ENCODE results near the gene CROCC2. TPM values are rescaled to one million over a fixed set of nuclear protein-coding genes. Genes with fewer than 3 reads are reported as not detected.

Gene CROCC2
- total and polyA plus RNA-seq, 9 donors: 0.04 to 0.50 (median 0.21) TPM; not detected in 1

DNA sequence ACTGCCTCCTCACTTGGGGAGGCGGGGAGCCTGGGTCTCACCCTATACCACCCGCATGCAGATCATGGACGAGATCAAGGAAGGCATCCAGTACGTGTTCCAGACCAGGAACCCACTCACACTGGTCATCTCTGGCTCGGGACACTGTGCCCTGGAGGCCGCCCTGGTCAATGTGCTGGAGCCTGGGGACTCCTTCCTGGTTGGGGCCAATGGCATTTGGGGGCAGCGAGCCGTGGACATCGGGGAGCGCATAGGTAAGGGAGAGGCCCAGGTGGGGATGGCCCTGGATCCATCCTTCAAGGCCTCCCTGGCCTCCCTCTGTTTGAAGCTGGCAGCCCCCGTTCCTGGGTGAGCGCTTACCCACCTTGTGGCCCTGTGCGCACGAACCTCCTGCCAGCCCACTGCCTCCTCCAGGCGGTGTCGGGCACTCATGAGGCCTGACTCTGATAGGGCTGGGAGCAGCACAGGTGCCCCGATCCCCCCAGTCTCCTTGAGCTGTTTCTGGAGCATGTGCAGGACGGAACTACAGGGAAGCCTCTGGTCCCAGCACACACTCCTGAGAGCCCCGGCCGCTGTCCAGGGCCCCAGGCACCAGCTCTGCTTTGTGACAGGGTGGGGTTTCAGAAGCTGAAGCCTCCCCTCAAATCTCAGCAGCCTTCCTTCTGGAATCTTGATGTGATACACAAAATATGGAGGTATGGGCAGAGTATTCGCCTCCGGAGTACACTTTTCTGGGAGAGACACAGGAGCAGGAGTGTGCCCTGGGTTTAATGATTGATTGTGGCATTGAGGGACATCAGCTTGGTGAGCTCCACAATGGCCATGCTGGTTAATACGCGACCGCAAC lies 36.8 kb upstream of the CROCC2 start:
- Histone ChIP-seq H3K36me3 (ENCODE audit: control insufficient read depth, insufficient read depth, low read length) (no peaks in the 10 kb centered on the region), H3K4me1 (ENCODE audit: control insufficient read depth, insufficient read depth, low read length) (no peaks in the 10 kb centered on the region), H3K9me3 (replicated peaks; ENCODE audit: control insufficient read depth, low read depth, low read length) (no peaks in the 10 kb centered on the region), H3K27ac (ENCODE audit: low read length) (no peak overlapping the region), H3K4me3 (ENCODE audit: low read length) (no peak overlapping the region), H3K27me3 (ENCODE audit: control insufficient read depth, insufficient read depth, low read length) (no peaks in the 10 kb centered on the region)
- DNase-seq: no peak
- WGBS (ENCODE audit: insufficient coverage): 91% methylated on average over 22 of the region's 25 CpGs

DNA sequence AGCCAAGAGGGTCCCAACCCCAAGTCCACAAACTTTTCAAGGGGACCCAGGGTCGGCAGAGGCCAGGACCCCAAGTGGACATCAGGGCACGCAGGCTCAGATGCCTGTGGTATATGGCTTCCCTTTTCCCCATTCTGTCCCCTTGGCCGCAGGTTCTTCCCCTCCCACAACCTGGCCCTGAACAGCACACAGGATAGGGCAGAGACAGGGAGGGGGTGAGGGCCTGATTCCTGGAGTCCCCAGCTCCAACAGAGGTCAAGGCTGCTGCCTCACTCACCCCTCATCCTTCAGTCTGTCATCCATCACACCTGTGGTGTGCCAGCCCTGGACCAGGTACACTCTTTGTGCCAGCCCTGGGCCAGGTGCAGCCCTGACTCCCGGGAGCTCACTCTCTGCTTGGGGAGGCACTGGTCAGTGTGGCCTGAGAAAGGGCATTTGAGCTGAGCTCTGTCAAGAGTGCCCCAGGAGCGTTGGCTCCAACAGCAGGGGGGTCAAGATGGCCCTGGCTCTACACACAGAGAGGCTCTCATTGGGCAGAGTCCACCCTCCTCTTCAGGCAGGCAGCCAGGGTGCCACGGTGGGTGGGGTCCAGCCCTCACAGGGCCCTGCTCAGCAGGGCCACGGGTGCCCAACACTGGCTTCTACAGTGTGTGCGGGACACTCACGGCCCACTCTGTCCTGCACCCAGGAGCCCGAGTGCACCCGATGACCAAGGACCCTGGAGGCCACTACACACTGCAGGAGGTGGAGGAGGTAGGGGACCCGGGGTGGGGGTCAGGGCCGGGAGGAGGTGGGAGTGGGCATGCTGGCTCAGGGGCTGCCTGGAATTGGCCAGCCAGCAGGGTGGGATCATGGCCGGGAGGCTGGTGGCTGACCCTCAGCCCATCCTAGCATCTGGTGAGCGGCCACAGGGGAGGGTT lies 35.9 kb upstream of the CROCC2 start:
- Histone ChIP-seq H3K9me3 (replicated peaks; ENCODE audit: control insufficient read depth, low read depth, low read length) (no peaks in the 10 kb centered on the region), H3K27me3 (ENCODE audit: control insufficient read depth, insufficient read depth, low read length) (no peaks in the 10 kb centered on the region), H3K4me1 (ENCODE audit: control insufficient read depth, insufficient read depth, low read length) (peaks cover 5% of the 10 kb centered on the region), H3K27ac (ENCODE audit: low read length) (no peak overlapping the region), H3K36me3 (ENCODE audit: control insufficient read depth, insufficient read depth, low read length) (no peaks in the 10 kb centered on the region), H3K4me3 (ENCODE audit: low read length) (no peak overlapping the region)
- DNase-seq: no peak
- WGBS (ENCODE audit: insufficient coverage): 78% methylated on average over 12 of the region's 15 CpGs

DNA sequence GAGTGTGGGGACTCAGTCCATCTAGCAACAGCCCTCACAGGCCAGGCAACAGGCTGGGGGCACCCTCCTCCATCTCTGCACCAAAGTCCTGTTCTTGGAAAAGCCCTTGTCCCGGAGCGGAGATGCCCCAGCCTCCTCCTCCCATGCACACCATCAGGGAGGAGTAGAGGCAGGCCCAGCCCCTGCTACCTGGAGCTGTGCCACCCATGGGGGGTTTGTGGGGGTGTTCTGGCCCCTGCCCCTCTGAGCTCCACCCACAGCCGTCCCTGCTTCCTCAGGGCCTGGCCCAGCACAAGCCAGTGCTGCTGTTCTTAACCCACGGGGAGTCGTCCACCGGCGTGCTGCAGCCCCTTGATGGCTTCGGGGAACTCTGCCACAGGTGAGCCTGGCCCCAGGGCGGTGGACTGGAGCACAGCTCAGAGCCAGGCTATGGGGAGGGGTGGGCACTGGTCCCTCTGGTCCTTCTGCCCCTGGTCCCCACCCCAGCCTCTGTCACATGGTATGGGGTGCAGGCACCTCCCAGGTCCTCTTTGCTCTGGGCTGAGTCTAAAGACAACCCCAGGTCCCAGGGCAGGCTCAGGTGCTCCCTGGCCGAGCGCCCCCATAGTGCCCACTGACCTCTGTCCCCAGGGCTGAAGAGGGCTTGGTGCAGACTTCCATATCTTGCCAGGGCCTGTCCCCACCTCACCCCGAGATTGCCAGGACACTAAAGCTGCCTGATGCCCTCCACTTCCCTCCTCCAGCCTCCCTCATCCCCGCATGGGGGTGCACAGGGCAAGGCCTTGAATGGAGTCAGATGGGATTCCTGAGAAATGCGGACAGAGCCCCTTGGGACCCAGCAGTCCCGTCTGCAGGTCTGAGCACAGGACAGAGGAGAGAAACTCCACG lies 34.8 kb upstream of the CROCC2 start:
- Histone ChIP-seq H3K27me3 (ENCODE audit: control insufficient read depth, insufficient read depth, low read length) (no peaks in the 10 kb centered on the region), H3K9me3 (replicated peaks; ENCODE audit: control insufficient read depth, low read depth, low read length) (no peaks in the 10 kb centered on the region), H3K27ac (ENCODE audit: low read length) (no peak overlapping the region), H3K4me1 (ENCODE audit: control insufficient read depth, insufficient read depth, low read length) (peaks cover 5% of the 10 kb centered on the region), H3K36me3 (ENCODE audit: control insufficient read depth, insufficient read depth, low read length) (no peaks in the 10 kb centered on the region), H3K4me3 (ENCODE audit: low read length) (no peak overlapping the region)
- WGBS (ENCODE audit: insufficient coverage): 69% methylated on average over 9 of the region's 16 CpGs
- no peak for DNase-seq

DNA sequence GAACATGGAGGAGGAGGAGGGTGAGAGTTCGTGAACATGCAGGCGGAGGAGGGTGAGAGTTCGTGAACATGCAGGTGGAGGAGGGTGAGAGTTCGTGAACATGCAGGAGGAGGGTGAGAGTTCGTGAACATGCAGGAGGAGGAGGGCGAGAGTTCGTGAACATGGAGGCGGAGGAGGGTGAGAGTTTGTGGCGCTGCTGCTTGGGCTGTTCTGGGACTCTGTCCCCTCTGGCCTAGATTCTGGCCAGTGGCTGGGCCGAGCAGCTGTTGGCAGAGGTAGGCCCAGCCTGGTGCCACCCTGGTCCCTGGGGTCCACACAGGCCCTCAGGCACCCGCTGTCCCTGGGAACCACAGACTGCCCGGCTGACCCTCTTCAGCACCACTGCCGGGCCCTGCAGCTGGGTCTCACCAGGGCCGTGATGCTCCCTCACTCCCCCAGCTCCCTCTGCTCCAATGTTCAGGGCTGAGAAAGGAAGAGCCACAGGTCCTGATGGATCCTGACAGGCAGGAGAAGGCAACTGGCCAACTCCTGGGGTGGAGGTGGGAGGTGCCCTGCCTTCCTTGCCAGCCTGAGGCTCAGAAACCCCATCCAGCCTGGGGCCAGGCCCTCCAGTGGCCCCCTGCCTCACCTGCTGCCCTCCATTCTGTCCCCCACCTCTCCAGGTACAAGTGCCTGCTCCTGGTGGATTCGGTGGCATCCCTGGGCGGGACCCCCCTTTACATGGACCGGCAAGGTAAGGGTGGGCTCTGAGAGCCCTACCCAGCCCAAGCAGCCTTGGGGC lies 33.6 kb upstream of the CROCC2 start:
- peaks cover 5% of the 10 kb centered on the region for H3K4me1 ChIP-seq (ENCODE audit: control insufficient read depth, insufficient read depth, low read length)
- no peak for DNase-seq
- H3K9me3 ChIP-seq (replicated peaks; ENCODE audit: control insufficient read depth, low read depth, low read length): no peaks in the 10 kb centered on the region
- H3K27me3 ChIP-seq (ENCODE audit: control insufficient read depth, insufficient read depth, low read length): no peaks in the 10 kb centered on the region
- no peak overlapping the region for H3K4me3 ChIP-seq (ENCODE audit: low read length)
- H3K36me3 ChIP-seq (ENCODE audit: control insufficient read depth, insufficient read depth, low read length): no peaks in the 10 kb centered on the region
- 81% methylated on average over 17 of the region's 17 CpGs for WGBS (ENCODE audit: insufficient coverage)
- H3K27ac ChIP-seq (ENCODE audit: low read length): no peak overlapping the region

DNA sequence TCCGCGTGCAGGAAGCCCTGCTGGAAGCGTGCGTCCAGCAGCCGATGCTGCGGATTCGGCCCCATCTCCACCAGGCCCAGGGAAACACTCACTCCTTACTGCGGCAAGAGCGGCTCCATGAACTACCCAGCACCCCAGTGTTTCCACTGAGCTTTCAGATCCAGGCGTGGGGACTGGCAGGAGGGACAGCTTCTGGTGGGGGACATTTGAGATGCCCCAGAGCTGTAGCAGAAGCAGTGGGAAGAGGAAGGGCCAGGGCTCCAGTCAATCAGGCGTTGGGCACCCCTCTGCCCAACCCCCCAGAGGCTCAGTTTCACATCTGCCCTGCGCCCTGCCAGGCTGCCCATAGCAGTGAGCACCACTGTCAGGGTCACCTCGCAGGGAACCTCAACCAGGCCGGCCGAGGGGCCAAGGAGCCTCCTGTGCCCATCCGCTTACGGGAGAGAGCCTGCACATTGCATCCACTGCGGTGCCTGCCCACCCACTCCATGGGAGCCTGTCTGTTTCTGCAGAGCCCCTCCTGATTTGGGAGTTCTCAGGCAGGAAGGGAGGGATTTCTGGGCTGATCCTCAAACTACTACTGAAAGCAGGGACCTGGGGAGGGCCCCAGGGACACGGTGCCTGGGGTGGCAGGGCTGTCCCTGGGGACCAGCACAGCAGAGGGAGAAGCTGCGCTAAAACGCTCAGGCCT lies 32.9 kb upstream of the CROCC2 start:
- no peak for DNase-seq
- 76% methylated on average over 17 of the region's 21 CpGs for WGBS (ENCODE audit: insufficient coverage)

DNA sequence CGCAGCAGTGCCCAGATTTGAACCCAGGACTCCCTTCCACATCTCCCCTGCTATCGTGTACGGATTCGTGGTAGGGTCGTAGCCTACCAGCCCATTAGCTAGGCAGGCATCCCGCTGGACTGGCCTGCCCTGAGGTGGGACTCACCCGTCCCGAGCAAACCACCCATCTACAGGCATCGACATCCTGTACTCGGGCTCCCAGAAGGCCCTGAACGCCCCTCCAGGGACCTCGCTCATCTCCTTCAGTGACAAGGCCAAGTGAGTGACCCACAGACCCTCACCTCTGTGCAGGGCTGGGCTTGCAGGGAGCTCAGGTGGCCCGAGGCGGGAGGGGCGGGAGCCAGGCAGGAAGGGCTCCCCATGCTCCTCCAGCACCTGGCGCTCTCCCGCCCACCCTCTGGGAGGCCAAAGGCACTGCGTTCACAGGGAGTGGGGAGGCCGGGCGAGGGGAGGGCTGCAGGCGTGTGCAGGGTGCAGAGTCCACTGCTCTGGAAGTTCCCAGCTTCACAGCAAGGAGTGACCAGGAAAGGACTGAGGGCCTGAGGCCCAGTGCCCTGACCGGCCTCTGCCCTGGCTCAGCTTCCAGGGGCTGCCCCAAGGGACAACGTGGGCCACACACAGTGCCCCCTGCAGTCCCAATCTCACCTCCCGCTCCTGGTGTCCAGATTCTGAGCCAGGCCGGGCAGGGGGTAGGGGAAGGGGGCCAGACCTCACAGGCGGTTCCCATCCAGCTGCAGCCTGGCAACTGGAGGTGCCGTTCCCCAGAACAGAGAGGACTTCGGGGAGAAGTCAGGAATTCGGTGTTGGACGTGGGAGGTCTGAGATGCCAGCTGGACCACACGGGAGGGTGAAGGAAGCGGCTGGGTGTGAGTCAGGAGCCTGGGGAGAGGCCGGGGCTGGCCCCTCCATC lies 32.1 kb upstream of the CROCC2 start:
- Histone ChIP-seq H3K27me3 (ENCODE audit: control insufficient read depth, insufficient read depth, low read length) (no peaks in the 10 kb centered on the region), H3K36me3 (ENCODE audit: control insufficient read depth, insufficient read depth, low read length) (no peaks in the 10 kb centered on the region), H3K9me3 (replicated peaks; ENCODE audit: control insufficient read depth, low read depth, low read length) (no peaks in the 10 kb centered on the region), H3K4me3 (ENCODE audit: low read length) (no peak overlapping the region), H3K4me1 (ENCODE audit: control insufficient read depth, insufficient read depth, low read length) (peaks cover 5% of the 10 kb centered on the region), H3K27ac (ENCODE audit: low read length) (no peak overlapping the region)
- WGBS (ENCODE audit: insufficient coverage): 59% methylated on average over 28 of the region's 33 CpGs
- no peak for DNase-seq

More for the DNA sequence above, 32.9 kb upstream of the CROCC2 start:
- H3K9me3 ChIP-seq (replicated peaks; ENCODE audit: control insufficient read depth, low read depth, low read length): no peaks in the 10 kb centered on the region
- no peak overlapping the region for H3K4me3 ChIP-seq (ENCODE audit: low read length)
- no peaks in the 10 kb centered on the region for H3K27me3 ChIP-seq (ENCODE audit: control insufficient read depth, insufficient read depth, low read length)
- H3K36me3 ChIP-seq (ENCODE audit: control insufficient read depth, insufficient read depth, low read length): no peaks in the 10 kb centered on the region
- H3K27ac ChIP-seq (ENCODE audit: low read length): no peak overlapping the region
- peaks cover 5% of the 10 kb centered on the region for H3K4me1 ChIP-seq (ENCODE audit: control insufficient read depth, insufficient read depth, low read length)

DNA sequence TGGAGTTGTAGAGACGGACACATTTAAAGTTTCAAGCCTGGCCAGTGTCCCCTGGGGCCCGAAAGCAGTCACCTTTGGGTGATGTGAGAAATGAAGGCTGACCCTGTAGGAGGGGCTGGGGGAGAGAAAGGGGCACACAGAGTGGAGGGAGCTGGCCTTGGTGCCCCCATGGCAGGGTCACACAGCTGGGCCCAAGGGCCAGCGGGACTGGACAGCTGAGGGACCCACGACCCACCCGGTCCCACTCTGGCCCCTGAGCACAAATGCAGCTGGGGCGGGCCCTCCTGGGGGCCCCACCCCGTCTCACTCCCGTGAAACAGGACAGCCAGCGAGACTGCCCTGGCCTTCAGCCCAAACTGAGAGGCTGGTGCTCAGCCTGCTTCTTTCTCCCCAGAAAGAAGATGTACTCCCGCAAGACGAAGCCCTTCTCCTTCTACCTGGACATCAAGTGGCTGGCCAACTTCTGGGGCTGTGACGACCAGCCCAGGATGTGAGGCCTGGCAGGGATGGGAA lies 31.4 kb upstream of the CROCC2 start:
- Histone ChIP-seq H3K4me3 (ENCODE audit: low read length) (no peak overlapping the region), H3K27ac (ENCODE audit: low read length) (no peak overlapping the region), H3K27me3 (ENCODE audit: control insufficient read depth, insufficient read depth, low read length) (no peaks in the 10 kb centered on the region), H3K36me3 (ENCODE audit: control insufficient read depth, insufficient read depth, low read length) (no peaks in the 10 kb centered on the region), H3K4me1 (ENCODE audit: control insufficient read depth, insufficient read depth, low read length) (peaks cover 5% of the 10 kb centered on the region), H3K9me3 (replicated peaks; ENCODE audit: control insufficient read depth, low read depth, low read length) (no peaks in the 10 kb centered on the region)
- DNase-seq: no peak
- WGBS (ENCODE audit: insufficient coverage): 59% methylated on average over 9 of the region's 12 CpGs

DNA sequence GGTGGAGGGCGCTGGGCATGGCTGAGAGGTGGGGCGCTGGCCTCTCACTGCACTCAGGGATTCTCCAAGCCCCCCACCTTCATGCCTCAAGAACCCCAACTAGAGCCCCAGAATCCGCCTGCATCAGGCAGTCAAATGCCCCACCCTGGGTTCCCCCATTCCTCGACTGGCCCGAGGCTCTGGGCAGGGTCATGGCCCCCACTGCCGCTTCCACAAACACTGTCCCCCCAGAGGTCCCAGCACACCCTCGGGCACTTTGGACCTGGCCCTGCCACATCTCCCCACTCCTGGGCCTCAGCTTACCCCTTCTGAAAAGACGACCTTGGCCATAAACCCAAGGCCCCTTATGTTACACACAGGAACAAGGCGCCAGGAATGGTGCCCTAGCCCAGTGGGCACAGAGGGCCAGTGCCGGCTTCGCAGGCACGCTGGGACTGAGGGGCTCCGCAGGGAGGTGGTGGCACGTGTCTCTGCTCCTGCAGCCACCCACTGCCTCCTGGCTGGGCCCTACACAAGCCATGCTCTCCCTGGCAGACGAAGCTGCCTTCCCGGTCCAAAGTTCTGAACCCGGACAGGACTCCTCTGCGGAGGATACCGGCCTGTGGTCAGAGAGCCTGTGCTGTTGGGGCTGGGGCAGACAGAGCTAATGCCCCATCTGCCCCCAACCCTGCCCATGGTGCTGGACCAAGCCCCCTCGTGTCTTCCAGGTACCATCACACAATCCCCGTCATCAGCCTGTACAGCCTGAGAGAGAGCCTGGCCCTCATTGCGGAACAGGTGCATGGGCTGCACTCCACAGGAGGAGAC lies 30.7 kb upstream of the CROCC2 start:
- H3K4me3 ChIP-seq (ENCODE audit: low read length): no peak overlapping the region
- no peaks in the 10 kb centered on the region for H3K9me3 ChIP-seq (replicated peaks; ENCODE audit: control insufficient read depth, low read depth, low read length)
- peaks cover 5% of the 10 kb centered on the region for H3K4me1 ChIP-seq (ENCODE audit: control insufficient read depth, insufficient read depth, low read length)
- WGBS (ENCODE audit: insufficient coverage): 91% methylated on average over 17 of the region's 22 CpGs
- H3K27me3 ChIP-seq (ENCODE audit: control insufficient read depth, insufficient read depth, low read length): no peaks in the 10 kb centered on the region
- no peaks in the 10 kb centered on the region for H3K36me3 ChIP-seq (ENCODE audit: control insufficient read depth, insufficient read depth, low read length)
- no peak for DNase-seq
- H3K27ac ChIP-seq (ENCODE audit: low read length): no peak overlapping the region

Measured in muscle of leg (tissue), 11 donors.